ENCODE measurements around the gene ADTRP.
"Not testable (repeated sequence)": the region's sequence is repeated elsewhere in the genome, so short reads cannot be mapped to it uniquely, and the experiment has no call there.

Gene ADTRP

GRCh38 chr6:11688425-11688709 is 90.2 kb downstream of the ADTRP start:
- DNase-seq: no peak

- DNase-seq: peak; percentile 95
Measured at GRCh38 chr6:11685481-11686093, 93.0 kb downstream of the ADTRP start.

- peak; percentile 59 for DNase-seq
Measured at GRCh38 chr6:11684901-11685480, 93.6 kb downstream of the ADTRP start.

GRCh38 chr6:11683871-11684270 is 94.7 kb downstream of the ADTRP start:
- no peak for DNase-seq

GRCh38 chr6:11682561-11682975 is 96.0 kb downstream of the ADTRP start:
- no peak for DNase-seq

GRCh38 chr6:11681770-11682169 is 96.8 kb downstream of the ADTRP start:
- DNase-seq: no peak

- DNase-seq: no peak
Measured at GRCh38 chr6:11681357-11681756, 97.2 kb downstream of the ADTRP start.

- DNase-seq: not testable (repeated sequence)
Measured at GRCh38 chr6:11680479-11680878, 98.1 kb downstream of the ADTRP start.

- no peak for DNase-seq
Measured at GRCh38 chr6:11679099-11679498, 99.5 kb downstream of the ADTRP start.

GRCh38 chr6:11675601-11676000 is 103.0 kb downstream of the ADTRP start:
- DNase-seq: no peak

GRCh38 chr6:11672669-11673068 is 105.9 kb downstream of the ADTRP start:
- no peak for DNase-seq

GRCh38 chr6:11672256-11672655 is 106.3 kb downstream of the ADTRP start:
- DNase-seq: no peak

- DNase-seq: no peak
Measured at GRCh38 chr6:11669696-11670095, 108.9 kb downstream of the ADTRP start.

- DNase-seq: no peak
Measured at GRCh38 chr6:11668455-11668854, 110.1 kb downstream of the ADTRP start.

GRCh38 chr6:11667876-11668275 is 110.7 kb downstream of the ADTRP start:
- DNase-seq: no peak

- no peak for DNase-seq
Measured at GRCh38 chr6:11665604-11666326, 112.8 kb downstream of the ADTRP start.
